GM12891 (cell line): ENCODE results near the gene CFAP74.

Source experiments
- DNase-seq: peaks from one replicate; pipeline ENCODE4 v3.0.0; 2011; ENCODE audit warnings: low spot score; ENCODE audit not compliant: insufficient read length
- FAIRE-seq: peaks from 2 replicates; lab custom pipeline; 2011; peaks lifted over from hg19 to GRCh38; lab: Jason Lieb, UNC
- PAX5 ChIP-seq: IDR thresholded peaks from 2 replicates; pipeline ENCODE4 v1.6.1; 2011; ENCODE audit warnings: low read length, moderate library complexity, mild to moderate bottlenecking; ENCODE audit not compliant: insufficient read depth, severe bottlenecking
- POLR2A ChIP-seq: IDR thresholded peaks from 2 replicates; pipeline ENCODE4 v1.6.1; 2011; ENCODE audit warnings: low read depth, low read length, control low read depth
- POLR2AphosphoS5 ChIP-seq: IDR thresholded peaks from 2 replicates; pipeline ENCODE4 v1.6.1; 2011; ENCODE audit warnings: low read depth, low read length, control low read depth
- POU2F2 ChIP-seq: IDR thresholded peaks from 2 replicates; pipeline ENCODE4 v1.6.1; 2011; ENCODE audit warnings: low read depth, mild to moderate bottlenecking, control low read depth, low read length, moderate library complexity
- SPI1 ChIP-seq: IDR thresholded peaks from 2 replicates; pipeline ENCODE4 v1.6.1; 2011; ENCODE audit warnings: low read depth, low read length, control low read depth
- TAF1 ChIP-seq: IDR thresholded peaks from 2 replicates; pipeline ENCODE4 v1.6.1; 2011; ENCODE audit warnings: low read depth, low read length, control low read depth

The CFAP74 gene

GRCh38 chr1:1959840-1960479 lies 43.6 kb downstream of the CFAP74 start:
- TF ChIP-seq POU2F2 = no peak
- TF ChIP-seq POLR2AphosphoS5 = no peak
- no peak for TF ChIP-seq TAF1
- TF ChIP-seq POLR2A = no peak
- no peak for TF ChIP-seq SPI1
- no peak for TF ChIP-seq PAX5
- DNase-seq = peak; percentile 91
- FAIRE-seq = peak; percentile 78

- FAIRE-seq (no peak), DNase-seq (no peak)
- TF ChIP-seq SPI1 (no peak), POU2F2 (no peak), POLR2AphosphoS5 (no peak), TAF1 (no peak), POLR2A (no peak), PAX5 (no peak)
Observed at GRCh38 chr1:1959459-1959839, 44.1 kb downstream of the CFAP74 start.

- DNase-seq = no peak
- FAIRE-seq = no peak
- TF ChIP-seq POU2F2 (no peak), POLR2A (no peak), POLR2AphosphoS5 (no peak), TAF1 (no peak), SPI1 (no peak), PAX5 (no peak)
Observed at GRCh38 chr1:1958071-1958541, 45.5 kb downstream of the CFAP74 start.

- DNase-seq (no peak), FAIRE-seq (no peak)
- TF ChIP-seq POU2F2 = no peak
- no peak for TF ChIP-seq POLR2A
- TF ChIP-seq TAF1 = no peak
- TF ChIP-seq PAX5 = no peak
- no peak for TF ChIP-seq SPI1
- TF ChIP-seq POLR2AphosphoS5 = no peak
Observed at GRCh38 chr1:1957533-1957961, 46.0 kb downstream of the CFAP74 start.

GRCh38 chr1:1956586-1957532 lies 46.7 kb downstream of the CFAP74 start:
- no peak for TF ChIP-seq POLR2AphosphoS5
- TF ChIP-seq POU2F2 = no peak
- TF ChIP-seq PAX5 = no peak
- TF ChIP-seq TAF1 = no peak
- TF ChIP-seq POLR2A = no peak
- no peak for TF ChIP-seq SPI1
- FAIRE-seq = no peak

GRCh38 chr1:1956101-1956500 lies 47.5 kb downstream of the CFAP74 start:
- FAIRE-seq = no peak
- no peak for TF ChIP-seq POLR2AphosphoS5
- no peak for TF ChIP-seq TAF1
- TF ChIP-seq SPI1 = no peak
- TF ChIP-seq POLR2A = no peak
- TF ChIP-seq PAX5 = no peak
- no peak for TF ChIP-seq POU2F2
- DNase-seq = no peak

More at GRCh38 chr1:1956586-1957532, 46.7 kb downstream of the CFAP74 start:
- DNase-seq = no peak

- TF ChIP-seq PAX5 (no peak), POU2F2 (no peak), SPI1 (no peak), POLR2AphosphoS5 (no peak), POLR2A (no peak), TAF1 (no peak)
- DNase-seq (no peak), FAIRE-seq (no peak)
Observed at GRCh38 chr1:1955621-1956094, 47.9 kb downstream of the CFAP74 start.

- FAIRE-seq (no peak), DNase-seq (no peak)
- no peak for TF ChIP-seq PAX5
- TF ChIP-seq POLR2A = no peak
Observed at GRCh38 chr1:1954831-1955441, 48.6 kb downstream of the CFAP74 start.

- DNase-seq = no peak
- FAIRE-seq = no peak
- TF ChIP-seq POLR2AphosphoS5 (no peak), TAF1 (no peak), PAX5 (no peak), SPI1 (no peak), POLR2A (no peak), POU2F2 (no peak)
Observed at GRCh38 chr1:1954015-1954414, 49.6 kb downstream of the CFAP74 start.
